Right hindlimb (tissue), 1 donor: ENCODE data around the gene LRMDA.

ENCODE experiments used
- DNase-seq: peaks from one replicate; pipeline ENCODE4 v3.0.0-alpha.2; 2018

The LRMDA gene

GRCh38 chr10:76017733-76018433 is 586.5 kb downstream of the LRMDA start:
- no peak for DNase-seq

DNA sequence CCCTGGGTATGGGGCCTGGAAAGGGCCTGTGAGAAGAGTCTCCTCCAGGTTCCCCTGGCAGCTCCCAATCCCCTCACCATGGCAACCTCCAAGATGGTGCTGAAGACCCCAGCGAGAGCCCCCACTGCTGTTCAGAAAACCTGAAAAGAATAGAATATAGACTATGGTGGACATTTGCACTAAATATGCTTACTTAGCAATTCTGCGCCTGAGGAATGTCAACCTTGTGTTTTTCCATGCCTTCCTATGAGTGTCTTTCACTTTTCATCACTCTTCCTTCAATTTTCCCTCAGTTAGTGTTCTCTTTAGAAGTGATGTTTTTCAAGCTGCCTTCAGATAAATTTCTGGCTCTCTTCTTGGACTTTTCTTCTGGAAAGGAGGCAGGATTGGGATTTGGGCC is 589.2 kb downstream of the LRMDA start:
- DNase-seq: no peak

GRCh38 chr10:76021398-76021797 is 590.0 kb downstream of the LRMDA start:
- no peak for DNase-seq

- DNase-seq: no peak
Observed at GRCh38 chr10:76022366-76022765, 590.9 kb downstream of the LRMDA start.

GRCh38 chr10:76023007-76023406 is 591.6 kb downstream of the LRMDA start:
- DNase-seq: no peak

DNA sequence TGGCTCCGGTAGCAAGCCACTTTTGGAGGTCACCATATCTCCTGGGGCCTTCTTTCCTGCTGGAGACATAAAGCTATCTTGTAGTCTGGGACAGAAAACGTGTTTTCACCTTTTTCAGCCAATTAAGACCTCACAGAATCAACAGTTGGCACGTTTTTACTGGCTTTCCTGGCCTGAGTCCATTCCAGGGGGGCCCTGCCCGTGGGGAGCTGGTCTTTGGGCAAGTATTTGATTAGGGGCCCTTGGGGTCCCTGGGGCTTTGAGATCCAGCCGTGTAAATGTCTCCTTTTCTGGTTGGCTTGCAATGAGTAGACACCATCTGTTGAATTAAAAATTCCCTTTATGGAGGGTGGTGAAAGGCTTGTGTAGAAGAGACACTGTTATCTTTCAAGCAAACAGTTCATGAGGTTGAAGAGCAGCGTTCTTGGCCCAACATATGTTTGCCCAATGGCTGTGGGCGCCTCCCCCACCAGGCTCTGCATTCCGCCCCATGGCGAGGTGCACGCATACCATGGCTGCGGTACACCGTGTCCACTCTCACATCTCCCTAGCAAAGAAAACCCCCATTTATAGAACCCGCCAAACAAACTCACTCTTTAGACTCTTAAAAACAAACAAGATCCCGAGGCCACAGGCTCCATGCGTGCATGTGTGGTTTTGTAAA is 593.2 kb downstream of the LRMDA start:
- DNase-seq: no peak

DNA sequence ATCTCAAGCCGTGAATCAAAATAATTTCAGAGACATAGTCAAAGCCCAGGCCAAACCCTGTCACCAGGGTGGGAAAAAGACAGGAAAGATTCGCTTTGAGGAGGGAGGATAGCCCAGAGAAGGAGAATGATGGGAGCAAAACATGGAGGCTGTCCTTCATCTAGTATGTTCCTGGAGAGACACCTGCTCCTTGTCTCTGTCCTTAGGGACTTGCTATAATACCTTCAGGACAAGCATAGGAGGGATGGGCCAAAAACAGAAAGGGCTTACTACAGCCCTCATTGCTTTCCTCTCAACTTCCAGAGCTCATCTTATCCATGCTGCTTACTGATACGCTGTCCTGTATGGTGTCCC is 593.7 kb downstream of the LRMDA start:
- DNase-seq: no peak

DNA sequence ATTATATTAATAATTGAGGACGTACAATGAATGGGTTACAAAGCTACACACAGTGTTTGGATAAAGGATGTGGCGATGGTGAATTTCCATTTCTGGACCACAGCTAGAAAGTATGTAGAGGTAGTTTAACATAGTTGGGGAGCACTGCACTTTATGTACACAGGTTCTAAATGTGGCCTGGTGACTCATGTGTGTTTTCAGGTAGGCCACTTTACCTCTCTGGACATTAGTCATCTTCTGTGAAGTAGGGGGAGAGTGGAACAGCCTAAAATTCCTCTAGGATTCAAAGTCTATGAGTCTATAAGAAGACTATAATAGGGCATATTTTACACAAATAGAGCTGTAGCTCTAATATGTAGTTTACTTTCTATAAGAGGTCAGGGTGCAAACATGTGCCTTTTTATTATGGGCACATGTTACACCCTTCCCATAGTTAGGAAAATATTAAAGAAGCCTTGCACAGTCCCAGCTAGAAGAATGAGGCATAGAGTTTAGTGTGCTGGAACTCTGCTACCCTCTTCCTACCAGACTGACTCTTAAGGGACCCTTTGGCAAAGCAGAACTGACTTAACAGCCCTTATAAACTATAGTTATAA is 594.9 kb downstream of the LRMDA start:
- no peak for DNase-seq

- DNase-seq: no peak
Observed at GRCh38 chr10:76026905-76027304, 595.5 kb downstream of the LRMDA start.

DNA sequence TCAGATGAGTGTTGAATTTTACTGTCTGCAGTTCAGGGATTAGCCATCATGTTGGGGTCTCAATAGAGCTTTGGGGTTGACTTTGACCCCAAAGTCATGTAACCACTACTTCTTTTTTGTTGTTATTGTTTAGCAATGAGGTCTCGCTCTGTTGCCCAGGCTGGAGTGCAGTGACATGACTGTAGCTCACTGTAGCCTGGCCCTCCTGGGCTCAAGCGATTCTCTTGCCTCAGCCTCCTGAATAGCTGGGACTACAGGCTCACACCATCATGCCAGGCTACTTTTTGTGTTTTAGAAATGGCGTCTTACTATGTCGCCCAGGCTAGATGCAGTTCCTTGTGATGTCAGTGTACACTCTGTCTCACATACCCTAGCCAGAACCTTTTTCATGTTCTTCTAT is 598.4 kb downstream of the LRMDA start:
- no peak for DNase-seq

DNA sequence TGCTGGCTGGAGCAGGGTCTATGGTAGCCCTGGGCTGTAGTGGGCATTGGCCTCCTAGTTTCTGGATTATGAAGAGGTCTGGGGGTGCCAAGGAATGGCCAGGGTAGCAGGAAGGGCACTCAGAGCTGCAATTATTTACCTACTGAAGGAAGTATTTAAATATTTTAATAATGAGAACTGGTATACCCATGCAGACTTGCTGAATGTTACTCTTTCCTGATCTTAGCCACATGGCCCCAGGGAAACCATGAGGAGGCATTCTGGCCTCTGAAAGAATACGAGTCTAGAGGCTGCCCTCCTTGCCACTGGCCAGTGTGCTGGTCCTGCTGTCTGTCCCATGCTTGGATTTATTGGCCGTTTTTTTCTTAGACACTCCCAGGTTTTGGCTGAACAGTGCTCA is 599.7 kb downstream of the LRMDA start:
- no peak for DNase-seq

DNA sequence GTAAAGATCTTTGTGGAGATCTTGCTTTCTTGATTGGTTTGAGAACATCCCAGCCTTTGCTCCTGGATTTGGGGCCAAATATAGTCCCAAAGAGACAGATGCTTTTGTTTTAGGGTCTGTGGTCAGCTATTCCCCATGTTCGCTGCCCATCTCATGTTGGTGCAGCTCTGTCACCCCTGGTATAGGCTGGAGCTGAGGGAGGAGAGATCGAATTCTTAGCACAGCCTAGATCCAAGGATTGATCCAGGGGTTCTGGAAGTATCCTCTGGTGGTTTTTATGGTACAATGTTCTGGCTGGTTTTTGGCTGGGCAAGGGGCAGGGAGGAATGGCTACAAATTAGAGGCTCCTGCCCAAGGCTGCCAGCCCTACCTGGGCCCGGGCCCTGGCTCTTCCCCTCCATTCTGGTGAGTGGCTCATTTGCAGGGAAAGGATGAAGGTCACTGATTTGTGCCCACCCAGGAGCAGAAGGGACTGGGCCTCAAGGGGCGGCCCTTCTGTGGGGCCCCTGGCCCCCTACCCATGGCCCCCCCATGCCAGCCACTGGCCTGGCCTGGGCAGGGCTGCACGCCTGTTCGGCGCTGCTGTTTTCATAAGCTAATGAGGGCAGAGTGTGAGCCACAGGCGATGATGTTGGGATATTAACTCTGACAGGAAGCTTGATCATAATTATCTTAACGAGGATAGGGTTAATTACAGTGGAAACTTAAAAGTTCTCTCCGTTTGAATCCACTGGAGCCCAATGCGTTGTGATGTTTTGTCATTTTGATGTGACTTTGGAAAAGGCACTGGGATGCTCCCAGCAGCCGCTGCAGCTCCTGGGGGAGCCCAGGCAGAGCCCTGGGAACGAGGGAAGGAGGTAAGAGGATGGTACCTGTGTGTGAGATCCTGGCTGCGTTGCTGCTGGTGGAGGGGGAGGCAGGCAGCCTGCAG is 600.6 kb downstream of the LRMDA start:
- no peak for DNase-seq

DNA sequence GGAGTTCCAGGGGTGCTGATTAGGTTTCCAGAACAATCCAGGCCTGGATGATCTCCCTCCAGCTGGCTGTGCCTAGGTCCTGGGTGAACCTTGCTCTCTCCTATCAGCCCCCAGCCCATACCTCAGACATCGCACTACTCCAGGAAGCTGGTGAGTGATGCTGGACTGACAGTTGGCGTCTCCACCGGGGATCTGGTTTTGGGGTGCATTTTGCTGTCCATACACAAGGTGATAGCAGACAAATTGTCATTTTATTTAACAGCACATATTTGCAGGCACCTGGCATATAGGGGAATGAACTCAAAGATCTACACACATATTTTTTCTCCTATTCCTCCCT is 601.2 kb downstream of the LRMDA start:
- no peak for DNase-seq

GRCh38 chr10:76033457-76034196 is 602.2 kb downstream of the LRMDA start:
- DNase-seq: peak; percentile 38

- no peak for DNase-seq
Observed at GRCh38 chr10:76034353-76035205, 603.2 kb downstream of the LRMDA start.

DNA sequence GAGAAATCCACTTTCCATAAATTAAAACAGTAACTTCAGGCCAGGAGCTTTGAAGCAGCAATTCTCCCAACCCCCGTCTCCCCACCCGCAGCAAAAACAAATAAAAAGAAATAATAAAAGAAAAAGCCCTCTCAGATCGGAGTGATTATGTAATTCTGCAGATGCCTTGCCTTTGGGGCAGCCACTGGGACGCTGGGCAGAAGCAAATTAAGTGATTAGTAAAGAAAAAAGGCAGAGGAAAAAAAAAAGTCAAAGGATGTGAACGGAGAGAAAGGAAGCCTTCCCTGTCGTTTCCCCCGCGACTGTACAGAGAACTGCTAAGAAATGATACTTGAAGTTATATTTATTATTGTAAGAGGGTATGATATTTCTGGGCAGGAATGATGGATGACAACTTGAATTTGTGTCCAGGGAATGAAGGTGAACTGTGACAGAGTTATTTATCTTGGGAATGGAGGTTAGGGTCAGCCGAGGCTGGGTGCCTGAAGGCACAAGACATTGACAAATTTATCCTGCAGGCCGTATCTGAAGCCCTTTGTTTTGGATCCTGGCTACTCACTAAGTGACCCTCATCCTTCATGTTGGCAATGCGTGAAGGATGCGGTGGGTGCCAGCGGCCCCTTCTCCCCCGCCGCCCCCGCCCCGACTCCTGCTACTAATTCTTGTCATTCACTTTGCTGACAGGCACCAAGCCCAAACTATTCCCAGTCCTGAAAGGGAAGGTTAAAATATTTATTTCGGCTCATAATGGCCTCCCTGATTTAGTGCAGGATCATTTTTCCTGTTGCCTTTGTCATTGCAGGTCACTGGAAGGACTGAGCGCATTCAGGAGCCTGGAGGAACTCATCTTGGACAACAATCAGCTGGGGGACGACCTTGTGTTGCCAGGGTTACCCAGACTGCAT is 604.0 kb downstream of the LRMDA start:
- peak; percentile 36 for DNase-seq

DNA sequence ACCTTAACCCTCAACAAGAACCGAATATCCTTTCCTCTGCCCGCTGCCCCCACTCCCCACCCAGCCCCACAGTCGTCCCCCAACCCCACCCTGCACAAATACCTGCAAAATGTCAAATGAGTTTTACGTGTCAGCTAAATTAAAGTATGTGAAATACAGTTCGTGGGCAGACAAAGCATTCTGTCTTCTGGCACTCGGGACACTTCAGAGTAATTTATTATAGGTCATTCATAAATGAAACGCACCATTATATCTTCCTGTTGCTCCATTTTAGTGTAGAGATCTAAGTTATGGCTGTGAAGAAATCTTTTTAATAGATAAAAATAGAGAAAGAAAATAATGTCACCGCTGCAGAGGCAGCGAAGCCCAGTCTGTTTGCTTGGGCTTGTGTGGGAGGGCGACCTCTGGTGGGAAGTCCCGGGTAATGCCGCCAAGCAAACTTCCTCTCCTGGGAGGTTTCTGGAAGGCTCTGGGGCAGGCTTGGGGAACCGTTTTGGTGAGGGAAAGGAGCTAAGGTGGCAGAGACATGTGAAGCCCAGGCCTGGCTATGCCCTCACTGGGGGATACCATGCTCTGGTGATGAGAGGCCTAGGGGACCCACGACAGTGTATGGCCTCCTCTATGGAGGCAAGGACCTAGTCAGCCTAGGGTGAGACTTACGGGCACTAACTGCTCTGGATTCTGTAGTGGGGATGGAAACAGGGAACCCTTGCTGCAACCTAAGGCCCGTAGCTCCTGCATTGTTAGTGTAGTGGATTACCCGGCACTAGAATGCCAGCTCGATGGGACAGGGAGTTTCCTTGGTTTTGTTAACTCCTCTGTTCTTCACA is 604.9 kb downstream of the LRMDA start:
- DNase-seq: peak; percentile 83

DNA sequence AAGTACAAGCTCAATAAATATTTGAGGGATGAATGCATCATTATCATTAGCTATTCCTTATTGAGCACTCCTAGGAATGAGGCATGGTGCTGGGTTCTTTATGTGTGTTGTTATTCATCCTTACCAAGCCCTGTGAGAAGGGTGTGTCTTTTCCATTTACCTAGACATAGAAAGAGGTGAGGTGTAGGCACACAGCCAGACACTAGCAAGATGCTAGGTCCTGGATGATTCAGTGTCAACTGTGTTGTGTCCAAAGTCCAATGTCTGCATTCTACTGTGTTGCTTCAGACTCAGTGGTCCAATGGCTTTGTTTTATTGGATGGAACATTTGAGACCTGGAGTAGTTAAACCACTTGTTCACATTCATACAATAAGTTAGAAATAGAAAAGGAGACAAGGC is 605.5 kb downstream of the LRMDA start:
- no peak for DNase-seq

DNA sequence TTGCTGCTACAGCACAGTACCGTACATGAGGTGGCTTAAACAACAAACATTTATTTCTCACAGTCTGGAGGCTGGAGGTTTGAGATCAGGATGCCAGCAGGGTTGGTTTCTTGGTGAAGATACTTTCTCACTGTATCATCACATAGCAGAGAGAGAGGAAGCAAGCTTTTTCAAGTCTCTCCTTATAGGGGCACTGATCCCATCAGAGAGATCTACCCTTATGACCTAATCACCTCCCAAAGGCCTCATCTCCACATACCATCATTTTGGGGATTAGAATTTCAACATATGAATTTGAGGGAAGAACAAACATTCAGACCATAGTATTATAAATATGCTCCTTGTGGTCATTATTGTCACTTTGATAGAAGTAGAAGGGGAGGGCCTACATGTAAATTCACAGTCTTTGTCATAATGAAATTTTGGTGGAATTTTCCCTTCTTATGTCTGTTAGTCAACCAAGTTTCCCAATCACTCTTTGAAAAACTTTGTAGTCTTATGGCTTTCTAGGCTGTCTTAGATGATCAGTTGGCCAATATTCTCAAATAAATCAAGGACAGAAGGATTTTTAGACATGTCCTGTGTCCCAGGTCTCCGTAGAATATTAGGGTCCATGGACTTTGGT is 606.2 kb downstream of the LRMDA start:
- no peak for DNase-seq
